GM12874 (cell line): ENCODE measurements around the gene AGR3.

Experiments
- CTCF ChIP-seq: IDR thresholded peaks from 2 replicates; pipeline ENCODE4 v1.5.1; 2011; ENCODE audit warnings: low read depth, mild to moderate bottlenecking, control low read depth, low read length, moderate library complexity; ENCODE audit not compliant: insufficient read depth

The AGR3 gene

DNA sequence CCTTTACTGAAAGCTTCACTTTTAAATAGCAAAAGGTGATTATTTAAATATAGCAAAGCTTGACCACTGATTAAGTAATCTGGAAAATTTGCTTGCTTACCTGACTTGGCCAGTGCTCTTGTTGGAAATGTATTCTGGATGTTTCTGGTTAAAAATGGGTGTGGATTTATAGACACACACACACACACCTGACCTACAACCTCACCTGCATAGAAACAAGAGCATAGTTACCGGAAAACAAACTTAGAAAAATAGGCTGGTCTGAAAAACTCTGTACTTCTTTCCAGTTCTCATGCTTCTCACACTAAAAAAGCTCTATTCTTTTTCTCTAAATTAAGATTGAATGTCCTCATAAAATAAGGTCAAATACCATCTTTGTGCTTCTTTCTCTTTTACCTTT, at the start of gene AGR3:
AGR3 (minus strand) TSS at position 140 of the 400 bp plus-strand sequence. CDS start 3,365 bp downstream, outside the sequence.
- TF ChIP-seq CTCF: no peak

DNA sequence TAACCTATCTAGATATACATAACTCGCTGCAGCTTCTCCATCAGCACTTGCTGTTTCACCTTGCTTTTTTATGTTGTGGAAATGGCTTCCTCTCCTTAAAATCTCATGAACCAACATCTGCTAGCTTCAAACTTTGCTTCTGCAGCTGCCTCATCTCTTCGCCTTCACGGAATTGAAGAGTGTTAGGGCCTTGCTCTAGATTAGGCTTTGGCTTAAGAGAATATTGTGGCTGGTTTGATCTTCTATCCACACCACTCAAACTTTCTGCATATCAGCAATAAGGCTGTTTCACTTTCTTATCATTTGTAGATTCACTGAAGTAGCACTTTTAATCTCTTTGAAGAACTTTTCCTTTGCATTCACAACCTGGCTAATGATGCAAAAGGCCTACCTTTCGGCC, 49.2 kb upstream of the AGR3 start:
- TF ChIP-seq CTCF: no peak

DNA sequence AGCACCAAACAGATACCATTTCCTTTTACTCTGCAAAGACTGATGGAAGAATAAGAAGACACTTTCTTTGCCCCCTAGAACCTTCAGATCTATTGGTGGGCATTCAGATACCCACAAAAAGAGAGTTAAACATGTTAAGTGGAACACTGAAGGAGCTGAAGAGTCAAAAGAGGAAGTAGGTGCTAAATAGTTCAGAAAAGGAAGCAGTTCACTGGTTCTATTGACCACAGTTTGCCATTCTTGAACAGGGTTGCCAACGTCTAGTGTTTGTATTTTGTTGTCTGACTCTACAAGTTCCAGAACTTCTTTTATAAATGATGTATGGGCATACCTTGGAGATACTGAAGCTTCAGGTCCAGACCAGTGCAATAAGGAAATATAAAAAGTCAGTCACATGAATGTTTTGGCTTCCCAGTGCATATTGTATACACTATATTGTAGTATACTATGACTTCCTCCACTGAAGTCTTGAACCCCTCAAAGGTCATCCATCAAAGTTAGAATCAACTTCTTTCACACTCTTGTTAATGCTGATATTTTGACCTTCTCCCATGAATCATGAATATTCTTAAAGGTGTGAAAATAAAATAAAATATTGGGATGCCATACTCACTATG, 47.5 kb upstream of the AGR3 start:
- no peak for TF ChIP-seq CTCF

GRCh38 chr7:16926861-16927260, 45.1 kb upstream of the AGR3 start:
- TF ChIP-seq CTCF: no peak

GRCh38 chr7:16926283-16926682, 44.5 kb upstream of the AGR3 start:
- peak; percentile 63 for TF ChIP-seq CTCF

DNA sequence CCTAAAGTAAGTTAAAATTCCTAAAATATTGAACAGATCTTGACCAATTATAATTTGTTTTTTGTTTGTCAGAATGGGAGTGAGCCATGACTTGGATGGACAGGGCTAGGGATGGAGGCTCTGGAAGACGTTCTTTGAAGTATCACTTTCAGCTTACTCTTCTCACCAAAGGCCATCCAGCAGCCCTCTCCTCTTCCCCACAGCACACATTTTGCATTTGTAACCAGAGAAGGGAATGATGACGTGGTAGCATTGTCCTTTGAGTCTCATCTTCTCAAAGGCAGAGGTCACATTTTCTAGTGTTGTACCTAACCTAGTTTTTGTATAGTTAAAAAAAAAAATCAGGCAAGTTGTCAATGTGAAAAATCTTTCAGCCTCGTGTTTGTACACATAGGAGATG, 43.8 kb upstream of the AGR3 start:
- no peak for TF ChIP-seq CTCF

- TF ChIP-seq CTCF: no peak
Observed at GRCh38 chr7:16923019-16923418, 41.2 kb upstream of the AGR3 start.

GRCh38 chr7:16921644-16922257, 40.0 kb upstream of the AGR3 start:
- no peak for TF ChIP-seq CTCF
